GM19395 (cell line): Measurements from ENCODE around the gene HUNK.

ENCODE experiments used
- ATAC-seq: cut with Tn5 transposase; IDR thresholded peaks from one replicate; pipeline ENCODE4 v1.9.1; 2021; ENCODE audit warnings: mild to moderate bottlenecking, moderate library complexity; ENCODE audit not compliant: unreplicated experiment

The HUNK gene

DNA sequence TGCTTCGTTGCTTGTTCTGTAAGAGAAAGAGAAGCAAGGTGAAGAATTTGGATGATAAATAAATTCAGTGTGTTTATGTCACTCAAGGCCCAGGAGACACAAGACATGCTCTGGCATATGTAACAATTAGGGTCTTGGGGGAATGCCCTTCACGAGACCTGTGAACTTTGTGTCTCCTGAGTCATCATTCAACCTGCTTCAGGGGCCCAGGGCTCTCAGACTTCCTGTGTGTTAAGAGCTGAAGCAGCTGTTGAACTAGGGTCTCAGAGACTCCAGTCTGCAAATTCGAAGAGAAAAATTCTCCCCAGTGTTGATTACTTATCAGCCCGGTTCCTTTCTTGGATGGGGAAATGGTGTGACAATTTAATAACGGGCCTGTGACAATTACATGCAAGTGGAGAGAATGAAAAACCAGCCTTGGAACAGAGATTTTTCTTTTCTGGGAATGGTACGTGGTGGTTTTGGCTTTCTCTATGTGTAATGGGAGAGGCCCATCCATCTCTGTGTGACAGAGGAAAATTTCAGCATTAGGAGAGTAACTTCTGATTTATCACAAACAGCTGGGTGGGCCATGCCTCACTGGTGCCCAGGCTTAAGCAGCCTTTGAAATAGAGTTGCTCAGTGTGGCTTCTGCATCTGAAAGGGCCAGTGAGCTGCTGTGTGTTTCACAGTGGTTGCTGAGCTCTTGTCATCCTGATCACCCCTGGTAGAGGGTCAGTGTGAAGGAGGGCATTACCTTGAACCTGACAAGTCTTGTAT lies 22.4 kb downstream of the HUNK start:
- ATAC-seq = no peak

GRCh38 chr21:31896019-31896418 lies 23.2 kb downstream of the HUNK start:
- no peak for ATAC-seq

- ATAC-seq = no peak
These were observed 24.5 kb downstream of the HUNK start for GRCh38 chr21:31897311-31897710.

- no peak for ATAC-seq
These were observed 26.3 kb downstream of the HUNK start for GRCh38 chr21:31898933-31899630.

DNA sequence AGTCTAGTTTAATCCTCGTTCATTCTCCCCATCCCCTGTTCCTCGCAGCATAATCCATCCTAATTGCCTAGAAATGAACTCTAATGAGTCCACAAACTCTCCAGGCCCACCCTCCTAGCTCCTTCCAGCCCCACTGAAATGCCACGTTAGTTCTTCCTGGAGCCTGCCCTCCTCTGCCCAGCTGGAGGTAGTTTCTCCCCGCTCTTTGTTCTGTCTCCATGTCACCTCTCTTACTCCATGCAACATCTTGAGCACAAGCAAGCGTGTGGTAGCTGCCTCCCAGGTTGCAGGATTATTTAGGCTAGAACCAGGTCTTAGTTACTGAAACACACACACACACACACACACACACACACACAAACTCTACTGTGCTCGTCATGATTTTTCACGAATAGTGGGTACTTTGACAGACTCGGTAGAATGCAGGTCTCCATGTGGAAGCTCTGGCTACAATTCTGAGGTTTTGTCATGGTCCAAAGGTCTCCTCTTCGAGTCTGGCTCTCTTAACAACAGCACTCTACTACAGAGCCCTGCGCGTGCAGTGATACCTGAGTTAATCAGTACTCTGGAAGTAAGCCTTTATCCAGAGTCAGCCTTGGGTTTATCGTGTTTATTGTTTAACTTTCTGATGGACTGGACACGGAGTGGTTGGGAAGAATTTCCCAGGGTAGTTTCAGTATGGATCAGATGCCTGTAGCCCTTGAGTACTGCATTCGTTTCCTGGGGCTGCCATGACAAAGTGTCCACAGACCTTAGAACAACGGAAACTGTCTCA lies 27.5 kb downstream of the HUNK start:
- no peak for ATAC-seq

DNA sequence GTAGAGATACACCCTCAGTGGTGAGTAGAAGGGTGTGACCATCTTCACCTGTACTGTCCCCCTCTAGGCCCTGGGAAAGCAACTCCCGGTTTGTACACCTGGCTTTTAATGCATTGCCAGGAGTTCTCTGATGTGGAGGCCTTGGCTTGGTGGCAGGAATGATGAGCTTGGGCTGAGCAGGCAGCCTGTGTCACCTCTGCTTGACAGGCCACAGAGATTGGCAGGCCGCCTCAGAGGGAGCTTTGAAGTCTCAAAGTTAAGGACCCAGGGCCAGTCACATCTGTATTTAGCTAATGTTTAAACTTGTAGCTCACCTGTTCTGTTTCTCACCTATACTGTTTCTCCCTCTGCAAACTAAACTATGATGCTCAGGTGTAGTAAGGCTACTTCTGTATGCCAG lies 28.5 kb downstream of the HUNK start:
- no peak for ATAC-seq

DNA sequence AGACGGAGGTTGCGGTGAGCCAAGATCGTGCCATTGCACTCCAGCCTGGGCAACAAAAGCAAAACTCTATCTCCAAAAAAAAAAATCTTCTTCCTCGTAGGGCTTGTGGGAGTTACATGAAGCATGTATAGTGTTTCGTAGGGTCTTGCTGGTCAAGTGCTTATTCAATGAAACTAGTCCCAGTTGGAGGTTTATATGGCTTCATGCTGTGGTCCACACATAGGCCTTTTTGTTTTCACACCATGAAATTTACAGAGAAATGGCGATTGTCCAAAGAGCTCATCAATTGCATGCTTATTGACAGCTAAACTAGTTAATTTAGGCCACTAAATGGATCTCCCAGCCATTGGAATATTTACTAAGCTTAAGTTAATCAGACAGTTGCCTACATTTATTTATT lies 29.6 kb downstream of the HUNK start:
- ATAC-seq = no peak

DNA sequence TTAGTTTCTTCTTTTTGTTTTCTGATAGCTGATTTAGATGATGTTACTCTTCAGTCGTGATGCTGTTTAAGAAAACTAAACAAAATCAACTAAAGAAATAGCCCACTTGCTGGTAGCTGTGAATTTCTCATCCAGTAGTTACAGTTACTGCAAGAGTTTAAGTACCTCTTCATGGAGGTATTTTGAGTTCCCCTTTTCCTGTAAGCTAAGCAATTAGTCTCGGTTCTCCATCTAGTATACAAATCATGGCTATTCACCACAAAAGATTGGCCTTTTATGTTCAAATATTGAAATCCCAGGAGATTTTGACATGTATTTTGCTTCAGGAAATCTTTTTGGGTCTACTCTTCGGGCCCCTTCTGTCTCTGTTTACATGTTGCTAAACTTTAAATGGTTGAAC lies 31.1 kb downstream of the HUNK start:
- no peak for ATAC-seq

- ATAC-seq = no peak
These were observed 33.0 kb downstream of the HUNK start for GRCh38 chr21:31905503-31906451.

- ATAC-seq = no peak
These were observed 35.5 kb downstream of the HUNK start for GRCh38 chr21:31908106-31909031.

DNA sequence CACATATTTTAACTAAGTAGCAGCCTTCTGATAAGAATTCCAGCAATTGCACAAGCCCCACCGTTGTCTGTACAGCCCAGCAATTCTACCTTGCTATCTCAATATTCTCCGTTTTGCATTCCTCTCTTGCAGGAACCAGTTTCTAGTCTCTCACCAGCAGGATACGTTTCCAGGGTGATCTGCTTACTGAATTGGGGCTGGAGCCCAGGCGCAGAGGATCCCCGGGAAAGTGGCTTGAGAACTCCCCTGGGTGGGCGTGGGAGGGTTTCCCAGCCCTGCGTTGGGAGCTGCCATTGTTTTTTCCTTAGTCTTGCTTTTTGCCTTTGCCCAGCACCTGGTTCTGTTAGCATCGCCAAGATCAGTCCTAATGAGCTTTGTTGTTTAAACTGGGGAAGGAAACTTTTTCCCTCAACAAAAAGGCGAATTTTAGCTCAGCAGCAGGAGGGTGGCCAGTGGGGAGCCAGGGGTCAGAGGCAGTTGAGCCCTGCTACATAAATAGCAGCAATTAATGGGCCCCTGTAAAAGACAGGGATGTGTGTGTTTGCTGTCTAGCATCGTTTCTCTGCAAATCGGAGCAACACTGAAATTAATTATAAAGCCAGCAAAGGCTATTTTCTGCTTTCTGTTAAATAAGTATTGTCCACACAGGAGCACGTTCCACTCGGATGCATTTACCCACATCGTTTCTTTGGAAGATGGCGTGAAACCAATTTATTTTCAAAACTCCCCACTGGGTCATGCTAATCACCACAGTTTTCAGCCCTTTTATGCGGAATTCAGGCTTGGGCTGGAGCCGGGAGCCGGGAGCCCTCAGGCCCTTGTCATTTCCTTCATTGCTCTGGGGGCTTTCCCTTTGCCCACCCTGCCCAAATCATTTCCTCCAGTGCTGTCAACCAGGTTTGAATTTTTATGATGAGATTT lies 36.6 kb downstream of the HUNK start:
- no peak for ATAC-seq

DNA sequence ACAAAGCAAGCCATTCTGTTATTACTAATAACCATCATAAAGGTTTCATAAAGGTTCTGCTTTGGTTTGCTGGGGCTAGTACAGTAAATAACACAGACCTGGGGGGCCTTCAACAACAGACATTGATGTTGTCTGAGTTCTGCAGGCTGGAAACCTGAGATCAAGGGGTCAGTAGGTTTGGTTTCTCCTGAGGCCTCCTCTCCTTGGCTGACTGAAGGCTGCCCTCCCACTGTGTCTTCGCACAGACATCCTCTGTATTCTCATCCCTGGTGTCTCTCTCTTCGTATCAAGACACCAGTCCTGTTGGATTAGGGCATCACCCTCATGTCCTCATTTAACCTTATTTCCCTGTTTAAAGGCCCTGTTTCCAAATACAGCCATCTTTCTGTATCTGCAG lies 37.3 kb downstream of the HUNK start:
- no peak for ATAC-seq

DNA sequence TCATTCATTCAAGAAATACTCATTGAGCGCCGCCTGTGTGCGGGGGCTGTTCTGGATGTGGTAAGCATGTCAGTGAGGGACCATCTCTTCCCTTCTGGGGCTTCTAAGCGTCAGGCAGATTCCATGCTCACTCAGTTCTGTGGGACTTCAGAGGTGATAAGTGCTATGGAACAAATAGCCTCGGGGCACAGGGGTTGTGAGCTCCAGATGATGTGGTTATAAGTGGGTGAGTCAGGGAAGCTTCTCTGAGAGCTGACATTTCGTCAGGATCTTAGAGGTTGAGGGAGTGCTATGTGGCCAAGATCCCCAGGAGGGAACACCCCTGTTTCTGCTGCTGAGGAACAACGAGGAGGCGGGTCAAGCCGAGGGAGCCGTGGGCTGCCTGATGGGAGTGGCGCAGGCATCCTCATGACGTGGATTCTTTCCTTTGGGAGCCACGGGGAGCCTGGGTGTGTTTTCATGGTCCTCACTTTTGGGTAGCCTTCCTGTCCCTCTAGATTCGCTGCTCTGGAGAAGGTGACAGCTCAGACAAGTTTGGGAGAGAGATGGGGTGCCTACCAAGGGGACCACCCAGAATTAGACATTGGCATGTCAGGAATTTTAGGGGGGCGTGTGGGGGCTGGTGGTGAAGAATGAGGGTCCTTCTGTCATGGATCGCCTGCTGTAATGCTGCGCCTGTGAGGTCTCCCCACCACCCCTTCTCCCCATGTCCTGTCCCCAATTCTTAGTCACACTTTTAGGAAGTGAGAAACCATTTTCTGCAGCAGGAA lies 38.5 kb downstream of the HUNK start:
- no peak for ATAC-seq

DNA sequence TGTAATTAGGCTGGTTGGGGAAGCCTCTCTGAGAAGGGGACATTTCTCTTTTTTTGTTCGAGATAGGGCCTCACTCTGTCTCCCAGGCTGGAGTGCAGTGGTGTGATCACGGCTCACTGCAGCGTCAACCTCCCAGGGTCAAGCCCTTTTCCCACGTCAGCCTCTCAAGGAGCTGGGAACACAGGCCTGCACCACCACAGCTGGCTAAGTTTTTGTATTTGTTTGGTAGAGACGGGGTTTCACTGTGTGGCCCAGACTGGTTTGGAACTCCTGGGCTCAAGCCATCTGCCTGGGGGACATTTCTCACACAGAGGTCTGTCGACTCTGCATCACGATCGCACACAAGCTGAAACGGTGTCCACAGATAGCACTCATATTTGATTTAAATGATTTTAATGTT lies 39.7 kb downstream of the HUNK start:
- no peak for ATAC-seq

DNA sequence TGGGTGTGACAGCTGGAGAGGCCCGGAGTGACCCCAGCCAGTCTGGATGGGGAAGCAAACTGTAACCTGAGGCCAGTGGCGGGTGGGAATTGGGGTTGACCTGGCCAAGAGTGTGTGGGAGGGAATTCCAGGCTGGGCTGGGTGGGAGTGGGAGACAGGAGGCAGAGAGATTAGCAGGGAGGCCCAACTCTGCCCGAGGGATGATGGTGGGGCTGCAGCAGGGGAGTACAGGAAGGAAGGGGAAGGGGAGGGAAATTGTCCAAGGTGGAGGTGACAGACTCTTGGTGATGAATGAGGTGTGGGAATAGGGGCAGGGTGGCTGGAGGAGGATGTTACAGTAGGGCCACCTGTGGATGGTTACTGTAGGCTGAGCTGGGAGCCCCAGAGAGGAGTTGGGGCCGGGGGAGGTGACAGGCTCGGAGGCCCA lies 40.4 kb downstream of the HUNK start:
- ATAC-seq = no peak

GRCh38 chr21:31914472-31914871 lies 41.7 kb downstream of the HUNK start:
- ATAC-seq = no peak

DNA sequence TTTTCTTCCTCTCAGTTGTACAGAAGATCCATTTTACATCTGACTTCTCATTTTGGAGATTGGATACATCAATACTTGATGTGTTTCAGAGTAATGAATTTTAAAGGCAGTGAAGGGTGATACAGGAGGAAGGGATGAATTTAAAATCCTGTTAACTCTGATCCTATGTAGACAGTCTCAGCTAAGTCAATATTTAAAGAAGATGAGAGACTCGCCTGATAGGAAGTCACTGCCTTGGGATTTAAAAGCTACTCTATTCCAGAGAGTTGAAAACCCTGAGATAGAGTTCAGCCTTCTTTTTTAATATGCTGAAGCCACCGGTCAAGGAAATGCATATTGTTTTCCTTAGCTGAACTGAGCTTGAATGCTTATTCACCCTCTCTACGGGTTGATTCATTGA lies 42.7 kb downstream of the HUNK start:
- no peak for ATAC-seq

DNA sequence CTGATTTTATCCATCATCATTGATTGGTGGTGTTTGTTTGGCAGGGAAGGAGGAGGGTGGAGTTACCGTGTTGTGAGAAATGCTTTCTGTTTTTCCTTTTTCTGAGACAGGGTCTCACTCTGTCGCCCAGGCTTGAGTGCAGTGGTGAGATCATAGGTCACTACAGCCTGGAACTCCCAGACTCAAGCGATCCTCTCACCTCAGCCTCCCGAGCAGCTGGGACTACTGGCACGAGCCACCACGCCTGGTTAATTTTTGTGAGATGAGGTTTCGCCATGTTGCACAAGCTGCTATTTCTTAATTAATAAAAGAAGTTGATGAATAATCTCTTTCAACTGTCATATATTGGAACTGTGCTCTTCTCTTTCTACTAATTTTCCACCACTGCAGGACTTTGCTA lies 44.3 kb downstream of the HUNK start:
- ATAC-seq = no peak
